ENCODE results near the gene PTBP3. TPM values are rescaled to one million over a fixed set of nuclear protein-coding genes. Genes with fewer than 3 reads are reported as not detected.
"Not testable (repeated sequence)": the region's sequence is repeated elsewhere in the genome, so short reads cannot be mapped to it uniquely, and the experiment has no call there.

Gene PTBP3
- total RNA-seq, 2 donors from 2014 or later = 77.7 to 91.8 TPM

GRCh38 chr9:112308588-112308987, 24.8 kb downstream of the PTBP3 start:
- H3K9me3 Mint-ChIP-seq = no peaks in the 10 kb centered on the region
- H3K27ac Mint-ChIP-seq = no peak overlapping the region
- H3K36me3 Mint-ChIP-seq = no peaks in the 10 kb centered on the region
- no peak for DNase-seq (ENCODE audit: low spot score in 2 of 2)
- no peak for ATAC-seq

- H3K27ac Mint-ChIP-seq = peak overlapping the region in 1 of 2 donors; percentile 9
- DNase-seq (ENCODE audit: low spot score in 2 of 2) = no peak
- H3K36me3 Mint-ChIP-seq = no peaks in the 10 kb centered on the region
- peak; percentile 62 to 93 for ATAC-seq
- H3K9me3 Mint-ChIP-seq = no peaks in the 10 kb centered on the region
These were observed 32.0 kb downstream of the PTBP3 start for GRCh38 chr9:112301420-112301819.

- H3K27ac Mint-ChIP-seq = no peak overlapping the region
- H3K9me3 Mint-ChIP-seq = no peaks in the 10 kb centered on the region
- DNase-seq (ENCODE audit: low spot score in 2 of 2) = no peak
- ATAC-seq = no peak
- H3K36me3 Mint-ChIP-seq = peaks cover 0 to 7% of the 10 kb centered on the region in 2 donors
These were observed 33.9 kb downstream of the PTBP3 start for GRCh38 chr9:112299514-112299913.

GRCh38 chr9:112296929-112297328, 36.5 kb downstream of the PTBP3 start:
- Mint-ChIP-seq H3K36me3 (peaks cover 10 to 17% of the 10 kb centered on the region in 2 donors), H3K27ac (no peak overlapping the region)

GRCh38 chr9:112295174-112295573, 38.2 kb downstream of the PTBP3 start:
- ATAC-seq (no peak), DNase-seq (ENCODE audit: low spot score in 2 of 2) (no peak)
- peaks cover 15 to 17% of the 10 kb centered on the region in 2 donors for H3K36me3 Mint-ChIP-seq
- no peaks in the 10 kb centered on the region for H3K9me3 Mint-ChIP-seq
- no peak overlapping the region for H3K27ac Mint-ChIP-seq

More at GRCh38 chr9:112296929-112297328, 36.5 kb downstream of the PTBP3 start:
- ATAC-seq (no peak), DNase-seq (ENCODE audit: low spot score in 2 of 2) (no peak)
- H3K9me3 Mint-ChIP-seq = no peaks in the 10 kb centered on the region

- no peak for DNase-seq (ENCODE audit: low spot score in 2 of 2)
- ATAC-seq = no peak
- H3K27ac Mint-ChIP-seq = no peak overlapping the region
- H3K36me3 Mint-ChIP-seq = peaks cover 51 to 57% of the 10 kb centered on the region in 2 donors
- H3K9me3 Mint-ChIP-seq = peaks cover 7 to 25% of the 10 kb centered on the region in 2 donors
These were observed 45.4 kb downstream of the PTBP3 start for GRCh38 chr9:112288029-112288428.

- Mint-ChIP-seq H3K36me3 (peaks cover 46 to 61% of the 10 kb centered on the region in 2 donors), H3K9me3 (peaks cover 7 to 25% of the 10 kb centered on the region in 2 donors), H3K27ac (no peak overlapping the region)
- DNase-seq (ENCODE audit: low spot score in 2 of 2) (no peak), ATAC-seq (no peak)
These were observed 46.5 kb downstream of the PTBP3 start for GRCh38 chr9:112286926-112287325.

GRCh38 chr9:112285056-112285455, 48.4 kb downstream of the PTBP3 start:
- Mint-ChIP-seq H3K27ac (no peak overlapping the region), H3K9me3 (peaks cover 7 to 25% of the 10 kb centered on the region in 2 donors), H3K36me3 (peaks cover 41 to 61% of the 10 kb centered on the region in 2 donors)
- ATAC-seq (no peak), DNase-seq (ENCODE audit: low spot score in 2 of 2) (no peak)

- no peak for DNase-seq (ENCODE audit: low spot score in 2 of 2)
- ATAC-seq = no peak
- H3K36me3 Mint-ChIP-seq = peaks cover 41 to 61% of the 10 kb centered on the region in 2 donors
These were observed 49.7 kb downstream of the PTBP3 start for GRCh38 chr9:112283582-112284253.

GRCh38 chr9:112282841-112283240, 50.6 kb downstream of the PTBP3 start:
- peak in 1 of 2 donors; percentile 64 for ATAC-seq
- peaks cover 35 to 52% of the 10 kb centered on the region in 2 donors for H3K36me3 Mint-ChIP-seq
- H3K9me3 Mint-ChIP-seq = peaks cover 7 to 21% of the 10 kb centered on the region in 2 donors
- not testable (repeated sequence) for H3K27ac Mint-ChIP-seq; DNase-seq (ENCODE audit: low spot score in 2 of 2)

More at GRCh38 chr9:112283582-112284253, 49.7 kb downstream of the PTBP3 start:
- H3K27ac Mint-ChIP-seq = no peak overlapping the region
- peaks cover 7 to 25% of the 10 kb centered on the region in 2 donors for H3K9me3 Mint-ChIP-seq

GRCh38 chr9:112280904-112281303, 52.5 kb downstream of the PTBP3 start:
- no peak overlapping the region for H3K27ac Mint-ChIP-seq

GRCh38 chr9:112279501-112279900, 53.9 kb downstream of the PTBP3 start:
- H3K27ac Mint-ChIP-seq = no peak overlapping the region
- ATAC-seq (no peak), DNase-seq (ENCODE audit: low spot score in 2 of 2) (no peak)
- no peaks in the 10 kb centered on the region for H3K9me3 Mint-ChIP-seq
- H3K36me3 Mint-ChIP-seq = peaks cover 14 to 23% of the 10 kb centered on the region in 2 donors

More at GRCh38 chr9:112280904-112281303, 52.5 kb downstream of the PTBP3 start:
- ATAC-seq = no peak
- no peak for DNase-seq (ENCODE audit: low spot score in 2 of 2)
- Mint-ChIP-seq H3K9me3 (peaks cover 7 to 11% of the 10 kb centered on the region in 2 donors), H3K36me3 (peaks cover 24 to 32% of the 10 kb centered on the region in 2 donors)

- ATAC-seq (no peak), DNase-seq (ENCODE audit: low spot score in 2 of 2) (no peak)
- no peak overlapping the region for H3K27ac Mint-ChIP-seq
- H3K9me3 Mint-ChIP-seq = no peaks in the 10 kb centered on the region
- peaks cover 1 to 11% of the 10 kb centered on the region in 2 donors for H3K36me3 Mint-ChIP-seq
These were observed 55.3 kb downstream of the PTBP3 start for GRCh38 chr9:112278152-112278551.

- H3K9me3 Mint-ChIP-seq = no peaks in the 10 kb centered on the region
- ATAC-seq = peak in 1 of 2 donors; percentile 51
- no peak for DNase-seq (ENCODE audit: low spot score in 2 of 2)
- peaks cover 0 to 6% of the 10 kb centered on the region in 2 donors for H3K36me3 Mint-ChIP-seq
- H3K27ac Mint-ChIP-seq = no peak overlapping the region
These were observed 58.8 kb downstream of the PTBP3 start for GRCh38 chr9:112274600-112274999.

GRCh38 chr9:112273876-112274275, 59.5 kb downstream of the PTBP3 start:
- DNase-seq (ENCODE audit: low spot score in 2 of 2) = no peak
- no peak for ATAC-seq
- peaks cover 0 to 6% of the 10 kb centered on the region in 2 donors for H3K36me3 Mint-ChIP-seq
- no peak overlapping the region for H3K27ac Mint-ChIP-seq
- no peaks in the 10 kb centered on the region for H3K9me3 Mint-ChIP-seq

GRCh38 chr9:112271466-112272098, 61.8 kb downstream of the PTBP3 start:
- DNase-seq (ENCODE audit: low spot score in 2 of 2) (no peak), ATAC-seq (no peak)
- Mint-ChIP-seq H3K27ac (no peak overlapping the region), H3K9me3 (no peaks in the 10 kb centered on the region), H3K36me3 (peaks cover 0 to 6% of the 10 kb centered on the region in 2 donors)

- ATAC-seq = no peak
- DNase-seq (ENCODE audit: low spot score in 2 of 2) = no peak
- Mint-ChIP-seq H3K36me3 (no peaks in the 10 kb centered on the region), H3K27ac (no peak overlapping the region), H3K9me3 (no peaks in the 10 kb centered on the region)
These were observed 65.0 kb downstream of the PTBP3 start for GRCh38 chr9:112268413-112268812.
